ENCODE results near the gene PROZ. TPM values are rescaled to one million over a fixed set of nuclear protein-coding genes. Genes with fewer than 3 reads are reported as not detected.
A peak's percentile ranks its signal among the peaks of the same experiment; 100 is the strongest.

Gene PROZ
- total and polyA plus RNA-seq, 2 of the 13 experiments (the other 11 are each of a cell fraction or from before 2014, with no cell fraction given): 5.6 to 22.5 TPM

DNA sequence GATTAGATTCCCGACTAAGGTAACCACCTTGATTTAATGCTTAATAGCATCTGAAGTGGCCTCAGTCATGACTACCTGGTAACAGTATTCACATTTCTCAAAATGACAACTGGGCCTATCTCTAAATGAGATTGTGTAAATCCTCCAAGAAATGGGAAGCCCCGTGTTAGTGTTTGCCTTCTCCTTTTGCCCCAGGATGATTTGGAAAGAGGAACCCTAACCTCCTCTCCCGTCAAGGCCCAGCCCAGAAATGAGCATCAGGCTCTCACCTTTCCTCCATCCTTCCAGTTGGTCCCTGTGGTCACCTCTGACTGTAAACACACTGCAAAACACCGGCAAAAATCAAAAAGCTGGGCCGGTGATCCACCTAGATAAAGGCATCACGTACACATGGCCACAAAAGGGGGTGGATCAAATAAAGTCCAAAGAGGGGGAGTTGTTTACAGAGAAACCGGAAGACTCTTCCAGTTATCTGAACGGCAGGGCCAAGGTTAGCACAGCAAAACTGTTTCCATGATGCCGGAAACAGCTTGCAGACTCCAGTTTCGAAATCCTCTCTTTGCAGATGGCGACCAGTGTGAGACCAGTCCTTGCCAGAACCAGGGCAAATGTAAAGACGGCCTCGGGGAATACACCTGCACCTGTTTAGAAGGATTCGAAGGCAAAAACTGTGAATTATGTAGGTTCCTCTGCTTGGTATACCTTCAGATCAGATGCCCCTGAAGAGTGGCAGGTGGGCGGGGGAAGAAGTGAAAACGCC is 19.5 kb upstream of the PROZ start (continued):
- 0 out of 2 replicates have a peak, but pooled peaks have one; percentile 46 for TF ChIP-seq HES4 (CRISPR knock-in tag; IDR thresholded peaks at IDR 0.05; ENCODE audit: borderline replicate concordance)
- TF ChIP-seq ZKSCAN8 (CRISPR knock-in tag; IDR thresholded peaks at IDR 0.05; ENCODE audit: borderline replicate concordance): peak; percentile 64; the same call in 1 of the 2 replicates
- peak; percentile 94 for TF ChIP-seq NFIC (IDR thresholded peaks at IDR 0.05; ENCODE audit: low read length)
- no peak for TF ChIP-seq MXD3 (CRISPR knock-in tag; IDR thresholded peaks at IDR 0.05)
- no peak for TF ChIP-seq ZNF567 (CRISPR knock-in tag; IDR thresholded peaks at IDR 0.05; ENCODE audit: borderline replicate concordance)
- no peak for TF ChIP-seq ZFAT (CRISPR knock-in tag; conservative IDR thresholded peaks at IDR 0.05)
- no peak for TF ChIP-seq HOXA7 (CRISPR knock-in tag; IDR thresholded peaks at IDR 0.05)
- no peak for TF ChIP-seq PLSCR1 (CRISPR knock-in tag; IDR thresholded peaks at IDR 0.05; ENCODE audit: borderline replicate concordance)
- TF ChIP-seq SMAD1 (CRISPR knock-in tag; IDR thresholded peaks at IDR 0.05; ENCODE audit: borderline replicate concordance, low read depth): no peak
- no peak for TF ChIP-seq NR3C1 (CRISPR knock-in tag; IDR thresholded peaks at IDR 0.05)
- TF ChIP-seq ZNF777 (CRISPR knock-in tag; IDR thresholded peaks at IDR 0.05): no peak
- TF ChIP-seq NFIB (CRISPR knock-in tag; IDR thresholded peaks at IDR 0.05; ENCODE audit: borderline replicate concordance): no peak
- TF ChIP-seq ATF7 (IDR thresholded peaks at IDR 0.05): no peak
- TF ChIP-seq ATF7 (CRISPR knock-in tag; IDR thresholded peaks at IDR 0.05): peak; percentile 72; the same call in 1 of the 2 replicates
- TF ChIP-seq TCF7L2 (IDR thresholded peaks at IDR 0.05; ENCODE audit: low read depth, low read length): peak; percentile 67; the same call in 1 of the 2 replicates
- no peak for TF ChIP-seq ZNF224 (CRISPR knock-in tag; IDR thresholded peaks at IDR 0.05)
- TF ChIP-seq ZBTB1 (CRISPR knock-in tag; IDR thresholded peaks at IDR 0.05; ENCODE audit: borderline replicate concordance): no peak
- TF ChIP-seq, protein P1, sequence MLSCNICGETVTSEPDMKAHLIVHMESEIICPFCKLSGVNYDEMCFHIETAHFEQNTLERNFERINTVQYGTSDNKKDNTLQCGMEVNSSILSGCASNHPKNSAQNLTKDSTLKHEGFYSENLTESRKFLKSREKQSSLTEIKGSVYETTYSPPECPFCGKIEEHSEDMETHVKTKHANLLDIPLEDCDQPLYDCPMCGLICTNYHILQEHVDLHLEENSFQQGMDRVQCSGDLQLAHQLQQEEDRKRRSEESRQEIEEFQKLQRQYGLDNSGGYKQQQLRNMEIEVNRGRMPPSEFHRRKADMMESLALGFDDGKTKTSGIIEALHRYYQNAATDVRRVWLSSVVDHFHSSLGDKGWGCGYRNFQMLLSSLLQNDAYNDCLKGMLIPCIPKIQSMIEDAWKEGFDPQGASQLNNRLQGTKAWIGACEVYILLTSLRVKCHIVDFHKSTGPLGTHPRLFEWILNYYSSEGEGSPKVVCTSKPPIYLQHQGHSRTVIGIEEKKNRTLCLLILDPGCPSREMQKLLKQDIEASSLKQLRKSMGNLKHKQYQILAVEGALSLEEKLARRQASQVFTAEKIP (CRISPR knock-in tag; IDR thresholded peaks at IDR 0.05; ENCODE audit: borderline replicate concordance): no peak
- TF ChIP-seq HDAC1 (CRISPR knock-in tag; IDR thresholded peaks at IDR 0.05): peak; percentile 96
- TF ChIP-seq, protein P2, sequence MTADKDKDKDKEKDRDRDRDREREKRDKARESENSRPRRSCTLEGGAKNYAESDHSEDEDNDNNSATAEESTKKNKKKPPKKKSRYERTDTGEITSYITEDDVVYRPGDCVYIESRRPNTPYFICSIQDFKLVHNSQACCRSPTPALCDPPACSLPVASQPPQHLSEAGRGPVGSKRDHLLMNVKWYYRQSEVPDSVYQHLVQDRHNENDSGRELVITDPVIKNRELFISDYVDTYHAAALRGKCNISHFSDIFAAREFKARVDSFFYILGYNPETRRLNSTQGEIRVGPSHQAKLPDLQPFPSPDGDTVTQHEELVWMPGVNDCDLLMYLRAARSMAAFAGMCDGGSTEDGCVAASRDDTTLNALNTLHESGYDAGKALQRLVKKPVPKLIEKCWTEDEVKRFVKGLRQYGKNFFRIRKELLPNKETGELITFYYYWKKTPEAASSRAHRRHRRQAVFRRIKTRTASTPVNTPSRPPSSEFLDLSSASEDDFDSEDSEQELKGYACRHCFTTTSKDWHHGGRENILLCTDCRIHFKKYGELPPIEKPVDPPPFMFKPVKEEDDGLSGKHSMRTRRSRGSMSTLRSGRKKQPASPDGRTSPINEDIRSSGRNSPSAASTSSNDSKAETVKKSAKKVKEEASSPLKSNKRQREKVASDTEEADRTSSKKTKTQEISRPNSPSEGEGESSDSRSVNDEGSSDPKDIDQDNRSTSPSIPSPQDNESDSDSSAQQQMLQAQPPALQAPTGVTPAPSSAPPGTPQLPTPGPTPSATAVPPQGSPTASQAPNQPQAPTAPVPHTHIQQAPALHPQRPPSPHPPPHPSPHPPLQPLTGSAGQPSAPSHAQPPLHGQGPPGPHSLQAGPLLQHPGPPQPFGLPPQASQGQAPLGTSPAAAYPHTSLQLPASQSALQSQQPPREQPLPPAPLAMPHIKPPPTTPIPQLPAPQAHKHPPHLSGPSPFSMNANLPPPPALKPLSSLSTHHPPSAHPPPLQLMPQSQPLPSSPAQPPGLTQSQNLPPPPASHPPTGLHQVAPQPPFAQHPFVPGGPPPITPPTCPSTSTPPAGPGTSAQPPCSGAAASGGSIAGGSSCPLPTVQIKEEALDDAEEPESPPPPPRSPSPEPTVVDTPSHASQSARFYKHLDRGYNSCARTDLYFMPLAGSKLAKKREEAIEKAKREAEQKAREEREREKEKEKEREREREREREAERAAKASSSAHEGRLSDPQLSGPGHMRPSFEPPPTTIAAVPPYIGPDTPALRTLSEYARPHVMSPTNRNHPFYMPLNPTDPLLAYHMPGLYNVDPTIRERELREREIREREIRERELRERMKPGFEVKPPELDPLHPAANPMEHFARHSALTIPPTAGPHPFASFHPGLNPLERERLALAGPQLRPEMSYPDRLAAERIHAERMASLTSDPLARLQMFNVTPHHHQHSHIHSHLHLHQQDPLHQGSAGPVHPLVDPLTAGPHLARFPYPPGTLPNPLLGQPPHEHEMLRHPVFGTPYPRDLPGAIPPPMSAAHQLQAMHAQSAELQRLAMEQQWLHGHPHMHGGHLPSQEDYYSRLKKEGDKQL (CRISPR knock-in tag; IDR thresholded peaks at IDR 0.05; ENCODE audit: low read depth): peak; percentile 75; the same call in 1 of the 2 replicates
- TF ChIP-seq TBX3 (IDR thresholded peaks at IDR 0.05; ENCODE audit: borderline replicate concordance): no peak
- TF ChIP-seq BHLHE40 (IDR thresholded peaks at IDR 0.05; ENCODE audit: low read length): no peak

Data from HepG2 (cell line).